PFSK-1 (cell line): ENCODE measurements around the gene COPB2.

Source experiments
- FOXP2 ChIP-seq: optimal IDR thresholded peaks from 2 replicates; pipeline ENCODE3; 2011; ENCODE audit warnings: borderline replicate concordance, control low read depth, inconsistent platforms; ENCODE audit not compliant: insufficient read depth; ENCODE audit errors: extremely low read length, extremely low read depth
- POLR2AphosphoS5 ChIP-seq: IDR thresholded peaks from 2 replicates; pipeline ENCODE4 v1.6.1; 2012; ENCODE audit warnings: low read depth, mild to moderate bottlenecking, control low read depth, low read length, moderate library complexity
- REST ChIP-seq, 2 experiments: IDR thresholded peaks; 2 replicates each; pipeline versions ENCODE4 v1.6.1 to v1.8.0; 2011 to 2012; ENCODE audit warnings: low read depth in 2 of 2, low read length in 2 of 2, control low read depth in 1 of 2, inconsistent platforms in 1 of 2, mild to moderate bottlenecking in 1 of 2, moderate library complexity in 1 of 2; ENCODE audit not compliant: insufficient read depth in 1 of 2
- SIN3A ChIP-seq: IDR thresholded peaks from 2 replicates; pipeline ENCODE4 v1.6.1; 2012; ENCODE audit warnings: mild to moderate bottlenecking, low read length, moderate library complexity, borderline replicate concordance; ENCODE audit not compliant: insufficient read depth
- TAF1 ChIP-seq: IDR thresholded peaks from 2 replicates; pipeline ENCODE4 v1.6.1; 2012; ENCODE audit warnings: low read length, control low read depth, borderline replicate concordance; ENCODE audit not compliant: insufficient read depth

The COPB2 gene

GRCh38 chr3:139309061-139309591, 80.3 kb downstream of the COPB2 start:
- TF ChIP-seq POLR2AphosphoS5 (no peak), REST (IDR thresholded peaks at IDR 0.05; ENCODE audit: insufficient read depth in 1 of 2, low read depth in 2 of 2, low read length in 2 of 2) (no peak)

GRCh38 chr3:139308560-139308959, 80.9 kb downstream of the COPB2 start:
- TF ChIP-seq FOXP2 (no peak), REST (IDR thresholded peaks at IDR 0.05; ENCODE audit: insufficient read depth in 1 of 2, low read depth in 2 of 2, low read length in 2 of 2) (no peak), SIN3A (no peak), TAF1 (no peak), POLR2AphosphoS5 (no peak)

GRCh38 chr3:139307601-139308555, 81.6 kb downstream of the COPB2 start:
- TF ChIP-seq REST (IDR thresholded peaks at IDR 0.05; ENCODE audit: insufficient read depth in 1 of 2, low read depth in 2 of 2, low read length in 2 of 2): no peak
- TF ChIP-seq TAF1: no peak
- TF ChIP-seq SIN3A: no peak
- TF ChIP-seq FOXP2: no peak
- no peak for TF ChIP-seq POLR2AphosphoS5
